SK-N-SH treated with all-trans-retinoic acid at 6 μM for 48 hours (cell line): ENCODE measurements around the gene CLIC1.

Experiments
- CSDC2 ChIP-seq: fragments of 250-450 bp; sonication (Bioruptor Pico); IDR thresholded peaks from 2 replicates; pipeline ENCODE4 v1.5.0; 2020; ENCODE audit warnings: mild to moderate bottlenecking, moderate library complexity
- RARB ChIP-seq: fragments of 250-450 bp; sonication (Bioruptor Pico); IDR thresholded peaks from 2 replicates; pipeline ENCODE4 v1.8.0; 2021; ENCODE audit warnings: mild to moderate bottlenecking, moderate library complexity
- TCF4 ChIP-seq: fragments of 250-450 bp; sonication (Bioruptor Pico); IDR thresholded peaks from 2 replicates; pipeline ENCODE4 v1.8.0; 2021; ENCODE audit warnings: mild to moderate bottlenecking, moderate library complexity, borderline replicate concordance
- TOX ChIP-seq: fragments of 250-450 bp; sonication (Bioruptor Pico); IDR thresholded peaks from 2 replicates; pipeline ENCODE4 v1.8.0; 2021; ENCODE audit warnings: mild to moderate bottlenecking, moderate library complexity, borderline replicate concordance
- ZFP30 ChIP-seq: fragments of 450-650 bp; formaldehyde crosslinking; IDR thresholded peaks from 2 replicates; pipeline ENCODE4 v1.5.0; 2022; ENCODE audit warnings: mild to moderate bottlenecking, moderate library complexity
- ZNF70 ChIP-seq: fragments of 450-650 bp; formaldehyde crosslinking; IDR thresholded peaks from 2 replicates; pipeline ENCODE4 v1.5.0; 2020; ENCODE audit warnings: mild to moderate bottlenecking, moderate library complexity
- ZNF8 ChIP-seq: fragments of 450-650 bp; formaldehyde crosslinking; IDR thresholded peaks from 2 replicates; pipeline ENCODE4 v1.5.0; 2020; ENCODE audit warnings: mild to moderate bottlenecking, moderate library complexity
- TF ChIP-seq, protein P1 (sequence below): fragments of 250-450 bp; sonication (Bioruptor Pico); IDR thresholded peaks from 2 replicates; pipeline ENCODE4 v1.5.0; 2020; ENCODE audit warnings: mild to moderate bottlenecking, moderate library complexity
- TF ChIP-seq, protein P2 (sequence below): fragments of 250-450 bp; sonication (Bioruptor Pico); IDR thresholded peaks from 2 replicates; pipeline ENCODE4 v1.5.1; 2020; ENCODE audit warnings: low read depth, mild to moderate bottlenecking, moderate library complexity

DNA sequence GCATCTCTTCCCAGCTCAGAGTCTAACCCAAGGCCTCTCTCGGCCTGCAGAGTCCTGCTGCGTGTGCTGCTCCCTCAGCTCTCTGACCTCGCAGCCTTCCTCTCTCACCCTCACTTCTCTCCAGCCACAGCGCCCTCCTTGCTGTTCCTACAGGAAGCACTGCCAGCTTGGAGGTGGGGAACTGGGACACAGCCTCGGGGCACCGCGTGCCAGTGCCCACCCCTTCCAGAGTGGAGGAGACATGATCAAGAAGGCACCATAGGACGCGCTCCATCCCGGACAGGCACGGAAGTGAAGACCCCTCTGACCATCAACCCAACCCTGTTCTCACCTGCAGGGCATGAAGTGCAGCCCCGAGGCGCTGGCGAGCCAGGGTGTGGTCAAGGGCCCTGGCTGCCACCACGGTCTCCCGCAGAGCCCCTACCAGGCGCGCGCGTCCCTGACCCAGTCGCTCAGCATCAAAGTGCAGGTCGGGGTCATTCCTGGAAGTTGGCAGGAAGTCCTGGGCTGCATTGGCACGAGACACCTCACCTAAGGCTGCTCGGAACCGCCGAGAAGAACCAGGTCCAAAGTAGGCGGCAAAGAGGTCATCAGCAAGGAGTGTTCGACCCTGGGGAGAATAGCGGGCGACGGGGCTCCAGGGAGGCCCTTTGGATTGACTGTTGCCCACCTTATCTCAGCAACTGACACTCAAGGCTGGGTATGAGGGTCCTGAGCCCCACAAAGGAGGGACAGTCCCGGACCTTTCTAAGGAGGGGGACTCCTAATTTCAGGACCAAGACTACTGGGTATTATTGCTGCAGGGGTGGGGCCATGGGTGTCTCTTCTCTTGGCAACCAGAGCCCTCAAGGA lies 39.5 kb upstream of the CLIC1 start:
- TF ChIP-seq RARB (CRISPR knock-in tag) (no peak), CSDC2 (no peak), ZNF8 (CRISPR knock-in tag) (no peak), TCF4 (CRISPR knock-in tag) (no peak), TOX (CRISPR knock-in tag) (no peak), ZNF70 (CRISPR knock-in tag) (no peak), ZFP30 (CRISPR knock-in tag) (no peak)
- TF ChIP-seq, protein P1, sequence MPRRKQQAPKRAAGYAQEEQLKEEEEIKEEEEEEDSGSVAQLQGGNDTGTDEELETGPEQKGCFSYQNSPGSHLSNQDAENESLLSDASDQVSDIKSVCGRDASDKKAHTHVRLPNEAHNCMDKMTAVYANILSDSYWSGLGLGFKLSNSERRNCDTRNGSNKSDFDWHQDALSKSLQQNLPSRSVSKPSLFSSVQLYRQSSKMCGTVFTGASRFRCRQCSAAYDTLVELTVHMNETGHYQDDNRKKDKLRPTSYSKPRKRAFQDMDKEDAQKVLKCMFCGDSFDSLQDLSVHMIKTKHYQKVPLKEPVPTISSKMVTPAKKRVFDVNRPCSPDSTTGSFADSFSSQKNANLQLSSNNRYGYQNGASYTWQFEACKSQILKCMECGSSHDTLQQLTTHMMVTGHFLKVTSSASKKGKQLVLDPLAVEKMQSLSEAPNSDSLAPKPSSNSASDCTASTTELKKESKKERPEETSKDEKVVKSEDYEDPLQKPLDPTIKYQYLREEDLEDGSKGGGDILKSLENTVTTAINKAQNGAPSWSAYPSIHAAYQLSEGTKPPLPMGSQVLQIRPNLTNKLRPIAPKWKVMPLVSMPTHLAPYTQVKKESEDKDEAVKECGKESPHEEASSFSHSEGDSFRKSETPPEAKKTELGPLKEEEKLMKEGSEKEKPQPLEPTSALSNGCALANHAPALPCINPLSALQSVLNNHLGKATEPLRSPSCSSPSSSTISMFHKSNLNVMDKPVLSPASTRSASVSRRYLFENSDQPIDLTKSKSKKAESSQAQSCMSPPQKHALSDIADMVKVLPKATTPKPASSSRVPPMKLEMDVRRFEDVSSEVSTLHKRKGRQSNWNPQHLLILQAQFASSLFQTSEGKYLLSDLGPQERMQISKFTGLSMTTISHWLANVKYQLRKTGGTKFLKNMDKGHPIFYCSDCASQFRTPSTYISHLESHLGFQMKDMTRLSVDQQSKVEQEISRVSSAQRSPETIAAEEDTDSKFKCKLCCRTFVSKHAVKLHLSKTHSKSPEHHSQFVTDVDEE (CRISPR knock-in tag): no peak
- TF ChIP-seq, protein P2, sequence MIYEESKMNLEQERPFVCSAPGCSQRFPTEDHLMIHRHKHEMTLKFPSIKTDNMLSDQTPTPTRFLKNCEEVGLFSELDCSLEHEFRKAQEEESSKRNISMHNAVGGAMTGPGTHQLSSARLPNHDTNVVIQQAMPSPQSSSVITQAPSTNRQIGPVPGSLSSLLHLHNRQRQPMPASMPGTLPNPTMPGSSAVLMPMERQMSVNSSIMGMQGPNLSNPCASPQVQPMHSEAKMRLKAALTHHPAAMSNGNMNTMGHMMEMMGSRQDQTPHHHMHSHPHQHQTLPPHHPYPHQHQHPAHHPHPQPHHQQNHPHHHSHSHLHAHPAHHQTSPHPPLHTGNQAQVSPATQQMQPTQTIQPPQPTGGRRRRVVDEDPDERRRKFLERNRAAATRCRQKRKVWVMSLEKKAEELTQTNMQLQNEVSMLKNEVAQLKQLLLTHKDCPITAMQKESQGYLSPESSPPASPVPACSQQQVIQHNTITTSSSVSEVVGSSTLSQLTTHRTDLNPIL (CRISPR knock-in tag): no peak
